Effector memory CD8-positive, alpha-beta T cell (primary cell): ENCODE measurements around the gene HOXD12.

ENCODE experiments used
- ATAC-seq: fragments of 150-1000 bp; cut with Tn5 transposase; replicated peaks from 2 replicates; pipeline ENCODE4 v1.10.0; 2021; ENCODE audit warnings: mild to moderate bottlenecking, moderate library complexity
- DNase-seq, 3 experiments: peaks; one replicate each; pipeline ENCODE4 v3.0.0; 2021
- H3K27ac Mint-ChIP-seq, 2 donors: one replicate each; pipeline ENCODE4 v1.8.0; 2022; ENCODE audit warnings: mild to moderate bottlenecking in 2 of 2, mixed read lengths in 2 of 2, moderate library complexity in 2 of 2
- H3K27me3 Mint-ChIP-seq, 2 donors: one replicate each; pipeline ENCODE4 v1.8.0; 2022; ENCODE audit warnings: mixed read lengths in 2 of 2
- H3K36me3 Mint-ChIP-seq: one replicate; pipeline ENCODE4 v1.8.0; 2022; ENCODE audit warnings: mild to moderate bottlenecking, moderate library complexity, mixed read lengths; ENCODE audit not compliant: insufficient read depth
- H3K4me1 Mint-ChIP-seq, 2 donors: one replicate each; pipeline ENCODE4 v1.8.0; 2022; ENCODE audit warnings: low read depth in 2 of 2, mixed read lengths in 2 of 2
- H3K4me3 Mint-ChIP-seq, 2 donors: one replicate each; pipeline ENCODE4 v1.8.0; 2022; ENCODE audit warnings: mild to moderate bottlenecking in 2 of 2, mixed read lengths in 2 of 2, moderate library complexity in 2 of 2
- H3K9me3 Mint-ChIP-seq, 2 donors: one replicate each; pipeline ENCODE4 v1.8.0; 2022; ENCODE audit warnings: mixed read lengths in 2 of 2
- total RNA-seq, 9 experiments: gene quantifications; one replicate each; lab custom pipeline; 2026; lab: John Stamatoyannopoulos, UW

The HOXD12 gene
- 0 reads per million in 9 experiments for total RNA-seq

GRCh38 chr2:176099728-176100546 lies at the start of gene HOXD12:
Gene HOXD12 (plus strand): TSS chr2:176099795. CDS start chr2:176099802, 7 bp downstream.
- Mint-ChIP-seq H3K27me3 (peaks cover 92 to 99% of the 10 kb centered on the region in 2 donors), H3K9me3 (no peaks in the 10 kb centered on the region), H3K4me3 (no peak within 1 kb of the TSS), H3K27ac (no peak within 1 kb of the TSS), H3K36me3 (peaks cover 31% of the 10 kb centered on the region), H3K4me1 (peaks cover 15 to 24% of the 10 kb centered on the region in 2 donors)
- DNase-seq (no peak), ATAC-seq (no peak)

- Mint-ChIP-seq H3K4me1 (no peaks in the 10 kb centered on the region), H3K27ac (no peak overlapping the region), H3K9me3 (no peaks in the 10 kb centered on the region), H3K27me3 (peaks cover 63 to 68% of the 10 kb centered on the region in 2 donors), H3K36me3 (no peaks in the 10 kb centered on the region), H3K4me3 (no peak overlapping the region)
- ATAC-seq (no peak), DNase-seq (no peak)
Observed at GRCh38 chr2:176056406-176056805, 43.2 kb upstream of the HOXD12 start.

- ATAC-seq: no peak
- H3K4me3 Mint-ChIP-seq: no peak overlapping the region
- H3K27me3 Mint-ChIP-seq: peaks cover 68 to 89% of the 10 kb centered on the region in 2 donors
Observed at GRCh38 chr2:176063958-176064357, 35.6 kb upstream of the HOXD12 start.

GRCh38 chr2:176066645-176067588 lies 32.7 kb upstream of the HOXD12 start:
- H3K4me3 Mint-ChIP-seq: peak overlapping the region; percentile 29 to 44
- no peak for ATAC-seq

More at GRCh38 chr2:176063958-176064357, 35.6 kb upstream of the HOXD12 start:
- H3K4me1 Mint-ChIP-seq: peaks cover 4 to 14% of the 10 kb centered on the region in 2 donors
- no peak overlapping the region for H3K27ac Mint-ChIP-seq
- DNase-seq: no peak
- no peaks in the 10 kb centered on the region for H3K9me3 Mint-ChIP-seq
- peaks cover 4% of the 10 kb centered on the region for H3K36me3 Mint-ChIP-seq

GRCh38 chr2:176067589-176068418 lies 31.8 kb upstream of the HOXD12 start:
- Mint-ChIP-seq H3K4me3 (peak overlapping the region; percentile 29 to 44), H3K36me3 (peaks cover 6% of the 10 kb centered on the region), H3K27me3 (peaks cover 74 to 95% of the 10 kb centered on the region in 2 donors), H3K9me3 (no peaks in the 10 kb centered on the region), H3K27ac (no peak overlapping the region), H3K4me1 (peaks cover 4 to 14% of the 10 kb centered on the region in 2 donors)
- no peak for DNase-seq
- ATAC-seq: no peak

More at GRCh38 chr2:176066645-176067588, 32.7 kb upstream of the HOXD12 start:
- DNase-seq: no peak
- H3K27me3 Mint-ChIP-seq: peaks cover 78 to 95% of the 10 kb centered on the region in 2 donors
- peaks cover 6% of the 10 kb centered on the region for H3K36me3 Mint-ChIP-seq
- no peaks in the 10 kb centered on the region for H3K9me3 Mint-ChIP-seq
- no peak overlapping the region for H3K27ac Mint-ChIP-seq
- peaks cover 4 to 14% of the 10 kb centered on the region in 2 donors for H3K4me1 Mint-ChIP-seq

- H3K27me3 Mint-ChIP-seq: peaks cover 76 to 99% of the 10 kb centered on the region in 2 donors
- peaks cover 4 to 14% of the 10 kb centered on the region in 2 donors for H3K4me1 Mint-ChIP-seq
- peaks cover 6% of the 10 kb centered on the region for H3K36me3 Mint-ChIP-seq
- H3K9me3 Mint-ChIP-seq: no peaks in the 10 kb centered on the region
- no peak overlapping the region for H3K4me3 Mint-ChIP-seq
- no peak for DNase-seq
- ATAC-seq: no peak
- no peak overlapping the region for H3K27ac Mint-ChIP-seq
Observed at GRCh38 chr2:176068419-176068832, 31.2 kb upstream of the HOXD12 start.

- Mint-ChIP-seq H3K27me3 (peaks cover 91 to 100% of the 10 kb centered on the region in 2 donors), H3K4me3 (no peak overlapping the region), H3K36me3 (peaks cover 12% of the 10 kb centered on the region), H3K27ac (no peak overlapping the region), H3K4me1 (peaks cover 4 to 14% of the 10 kb centered on the region in 2 donors), H3K9me3 (peaks cover 0 to 4% of the 10 kb centered on the region in 2 donors)
- no peak for DNase-seq
- ATAC-seq: no peak
Observed at GRCh38 chr2:176071330-176072291, 28.0 kb upstream of the HOXD12 start.

GRCh38 chr2:176072292-176072669 lies 27.3 kb upstream of the HOXD12 start:
- Mint-ChIP-seq H3K27me3 (peaks cover 96 to 99% of the 10 kb centered on the region in 2 donors), H3K9me3 (peaks cover 0 to 7% of the 10 kb centered on the region in 2 donors), H3K4me3 (no peak overlapping the region), H3K27ac (no peak overlapping the region), H3K4me1 (peaks cover 4 to 14% of the 10 kb centered on the region in 2 donors), H3K36me3 (peaks cover 12% of the 10 kb centered on the region)
- ATAC-seq (no peak), DNase-seq (no peak)

- no peak overlapping the region for H3K27ac Mint-ChIP-seq
- no peak for DNase-seq
- no peak overlapping the region for H3K4me3 Mint-ChIP-seq
- ATAC-seq: no peak
- peaks cover 90 to 93% of the 10 kb centered on the region in 2 donors for H3K27me3 Mint-ChIP-seq
- H3K4me1 Mint-ChIP-seq: peaks cover 0 to 7% of the 10 kb centered on the region in 2 donors
- peaks cover 0 to 7% of the 10 kb centered on the region in 2 donors for H3K9me3 Mint-ChIP-seq
- H3K36me3 Mint-ChIP-seq: peaks cover 10% of the 10 kb centered on the region
Observed at GRCh38 chr2:176072951-176073904, 26.4 kb upstream of the HOXD12 start.

GRCh38 chr2:176074919-176075425 lies 24.6 kb upstream of the HOXD12 start:
- peaks cover 7% of the 10 kb centered on the region in 2 donors for H3K4me1 Mint-ChIP-seq
- DNase-seq: no peak
- H3K9me3 Mint-ChIP-seq: peaks cover 2 to 14% of the 10 kb centered on the region in 2 donors
- H3K4me3 Mint-ChIP-seq: no peak overlapping the region
- peaks cover 24% of the 10 kb centered on the region for H3K36me3 Mint-ChIP-seq
- H3K27me3 Mint-ChIP-seq: peaks cover 88 to 93% of the 10 kb centered on the region in 2 donors
- no peak for ATAC-seq
- H3K27ac Mint-ChIP-seq: no peak overlapping the region

- no peak for ATAC-seq
- peaks cover 27% of the 10 kb centered on the region for H3K36me3 Mint-ChIP-seq
- H3K9me3 Mint-ChIP-seq: peaks cover 2 to 14% of the 10 kb centered on the region in 2 donors
- H3K4me3 Mint-ChIP-seq: no peak overlapping the region
- DNase-seq: no peak
- no peak overlapping the region for H3K27ac Mint-ChIP-seq
- peaks cover 7% of the 10 kb centered on the region in 2 donors for H3K4me1 Mint-ChIP-seq
- H3K27me3 Mint-ChIP-seq: peaks cover 83 to 88% of the 10 kb centered on the region in 2 donors
Observed at GRCh38 chr2:176075481-176075880, 24.1 kb upstream of the HOXD12 start.
